Endothelial cell (in vitro differentiated cells): ENCODE results near the gene ADAM12. TPM values are rescaled to one million over a fixed set of nuclear protein-coding genes. Genes with fewer than 3 reads are reported as not detected.

Experiments
- DNase-seq: peaks from one replicate; pipeline ENCODE4 v3.0.0; 2021; ENCODE audit warnings: low spot score
- H3K27ac Mint-ChIP-seq: one replicate; pipeline ENCODE4 v1.8.0; 2021; ENCODE audit warnings: mixed read lengths, inconsistent platforms; ENCODE audit not compliant: unreplicated experiment
- H3K27me3 Mint-ChIP-seq: one replicate; pipeline ENCODE4 v1.8.0; 2021; ENCODE audit warnings: mild to moderate bottlenecking, moderate library complexity, mixed read lengths, inconsistent platforms; ENCODE audit not compliant: unreplicated experiment
- H3K36me3 Mint-ChIP-seq: one replicate; pipeline ENCODE4 v1.8.0; 2021; ENCODE audit warnings: mild to moderate bottlenecking, low read depth, mixed read lengths, inconsistent platforms; ENCODE audit not compliant: unreplicated experiment
- H3K4me1 Mint-ChIP-seq: one replicate; pipeline ENCODE4 v1.8.0; 2021; ENCODE audit warnings: mild to moderate bottlenecking, mixed read lengths, inconsistent platforms; ENCODE audit not compliant: unreplicated experiment
- H3K4me3 Mint-ChIP-seq: one replicate; pipeline ENCODE4 v1.8.0; 2021; ENCODE audit warnings: mild to moderate bottlenecking, mixed read lengths, inconsistent platforms; ENCODE audit not compliant: unreplicated experiment
- H3K9me3 Mint-ChIP-seq: one replicate; pipeline ENCODE4 v1.8.0; 2021; ENCODE audit warnings: mixed read lengths, inconsistent platforms; ENCODE audit not compliant: unreplicated experiment
- CTCF ChIP-seq: fragments of 200-600 bp; sonication (generic); IDR thresholded peaks from one replicate; pipeline ENCODE4 v1.5.0; 2021; ENCODE audit warnings: antibody characterized with exemption; ENCODE audit not compliant: unreplicated experiment
- total RNA-seq: library from RNA; stranded (reverse); fragmentation: NEBNext Ultra II Directional; extraction: Animal tissue kit (Norgen Biotek cat#: 25700); gene quantifications from one replicate; pipeline ENCODE4 v1.2.1, GENCODE V29; 2021; ENCODE audit not compliant: unreplicated experiment

ADAM12 gene
- total RNA-seq, 1 donor from 2014 or later, result 9.0 TPM

- Mint-ChIP-seq H3K27ac (no peak overlapping the region), H3K27me3 (peaks cover 1% of the 10 kb centered on the region), H3K4me1 (peaks cover 12% of the 10 kb centered on the region), H3K9me3 (no peaks in the 10 kb centered on the region), H3K4me3 (no peak overlapping the region), H3K36me3 (no peaks in the 10 kb centered on the region)
- no peak for TF ChIP-seq CTCF
- DNase-seq, result no peak
Measured at GRCh38 chr10:126397640-126398382, 9.5 kb upstream of the ADAM12 start.

- Mint-ChIP-seq H3K36me3 (no peaks in the 10 kb centered on the region), H3K27me3 (peaks cover 1% of the 10 kb centered on the region), H3K9me3 (no peaks in the 10 kb centered on the region), H3K4me1 (peaks cover 7% of the 10 kb centered on the region), H3K4me3 (no peak overlapping the region), H3K27ac (no peak overlapping the region)
- no peak for DNase-seq
- TF ChIP-seq CTCF, result no peak
Measured at GRCh38 chr10:126397156-126397555, 8.9 kb upstream of the ADAM12 start.

- no peaks in the 10 kb centered on the region for H3K9me3 Mint-ChIP-seq
- H3K27me3 Mint-ChIP-seq, result peaks cover 1% of the 10 kb centered on the region
- TF ChIP-seq CTCF, result no peak
- H3K27ac Mint-ChIP-seq, result no peak overlapping the region
- H3K36me3 Mint-ChIP-seq, result no peaks in the 10 kb centered on the region
- no peak overlapping the region for H3K4me3 Mint-ChIP-seq
- H3K4me1 Mint-ChIP-seq, result peaks cover 20% of the 10 kb centered on the region
- no peak for DNase-seq
Measured at GRCh38 chr10:126394948-126395347, 6.7 kb upstream of the ADAM12 start.

GRCh38 chr10:126393076-126393475 lies 4.8 kb upstream of the ADAM12 start:
- peaks cover 20% of the 10 kb centered on the region for H3K4me1 Mint-ChIP-seq
- no peak for DNase-seq
- H3K36me3 Mint-ChIP-seq, result no peaks in the 10 kb centered on the region
- no peak for TF ChIP-seq CTCF
- no peak overlapping the region for H3K4me3 Mint-ChIP-seq
- H3K27me3 Mint-ChIP-seq, result peaks cover 3% of the 10 kb centered on the region
- H3K27ac Mint-ChIP-seq, result no peak overlapping the region
- no peaks in the 10 kb centered on the region for H3K9me3 Mint-ChIP-seq

GRCh38 chr10:126392469-126392868 lies 4.2 kb upstream of the ADAM12 start:
- Mint-ChIP-seq H3K27me3 (peaks cover 4% of the 10 kb centered on the region), H3K4me3 (no peak overlapping the region), H3K36me3 (no peaks in the 10 kb centered on the region), H3K4me1 (peaks cover 20% of the 10 kb centered on the region), H3K9me3 (no peaks in the 10 kb centered on the region), H3K27ac (no peak overlapping the region)
- DNase-seq, result no peak
- TF ChIP-seq CTCF, result no peak
